Calu3 (cell line): ENCODE measurements around the gene LSM14A. TPM values are rescaled to one million over a fixed set of nuclear protein-coding genes. Genes with fewer than 3 reads are reported as not detected.

Source experiments
- BruUV-seq: library from RNA; stranded (reverse); fragments of 400-500 nt; replicated peaks from 2 replicates; lab custom pipeline; 2021; lab: Mats Ljungman, UMichigan
- CTCF ChIA-PET: fragments of 300-600 bp; sonication (Branson Sonifier 250); formaldehyde crosslinking; loops from one replicate; lab custom pipeline; 2022; ENCODE audit warnings: antibody characterized with exemption; lab: Charles Lee
- DNase-seq: peaks from one replicate; pipeline ENCODE4 v3.0.0; 2022
- H3K27ac Mint-ChIP-seq: one replicate; pipeline ENCODE4 v1.8.0; 2022; ENCODE audit warnings: mixed read lengths; ENCODE audit not compliant: unreplicated experiment
- H3K27me3 Mint-ChIP-seq: one replicate; pipeline ENCODE4 v1.8.0; 2022; ENCODE audit warnings: mixed read lengths; ENCODE audit not compliant: unreplicated experiment
- H3K36me3 Mint-ChIP-seq: one replicate; pipeline ENCODE4 v1.8.0; 2022; ENCODE audit warnings: mild to moderate bottlenecking, moderate library complexity, mixed read lengths; ENCODE audit not compliant: insufficient read depth, unreplicated experiment
- H3K4me1 Mint-ChIP-seq: one replicate; pipeline ENCODE4 v1.8.0; 2022; ENCODE audit warnings: mild to moderate bottlenecking, low read depth, mixed read lengths; ENCODE audit not compliant: unreplicated experiment
- H3K4me3 Mint-ChIP-seq: one replicate; pipeline ENCODE4 v1.8.0; 2022; ENCODE audit warnings: mild to moderate bottlenecking, low read depth, moderate library complexity, mixed read lengths; ENCODE audit not compliant: unreplicated experiment
- H3K9me3 Mint-ChIP-seq: one replicate; pipeline ENCODE4 v1.8.0; 2022; ENCODE audit warnings: low read depth, mixed read lengths; ENCODE audit not compliant: unreplicated experiment
- CTCF ChIP-seq: fragments of 200-600 bp; IDR thresholded peaks from one replicate; pipeline ENCODE4 v1.8.0; 2022; ENCODE audit warnings: antibody characterized with exemption; ENCODE audit not compliant: unreplicated experiment
- intact Hi-C: fragments of 100-400 bp; cut with micrococcal nuclease; formaldehyde crosslinking; loops from one replicate; pipeline ENCODE4 v1.10.0; 2022; ENCODE audit not compliant: unreplicated experiment
- total RNA-seq: library from RNA; stranded (reverse); gene quantifications from 2 replicates; pipeline ENCODE4 v1.2.3, GENCODE V29; 2022

The LSM14A gene
- total RNA-seq, 1 experiment from 2014 or later = 131 TPM

- peak; percentile 83 for TF ChIP-seq CTCF
- DNase-seq = peak; percentile 56
These were observed 26.5 kb upstream of the LSM14A start for GRCh38 chr19:34145741-34146202.

GRCh38 chr19:34148658-34149185 lies 23.6 kb upstream of the LSM14A start:
- no peak for TF ChIP-seq CTCF
- Mint-ChIP-seq H3K36me3 (no peaks in the 10 kb centered on the region), H3K9me3 (no peaks in the 10 kb centered on the region), H3K27ac (no peak overlapping the region), H3K4me3 (no peak overlapping the region), H3K4me1 (no peaks in the 10 kb centered on the region), H3K27me3 (peaks cover 24% of the 10 kb centered on the region)
- DNase-seq = no peak
- intact Hi-C loops = loop anchor here (5.0 kb wide), 2 partner anchors 106 to 371 kb away; no protein-coding TSS in a partner anchor
- CTCF ChIA-PET = interaction anchor here (0.8 kb wide), 1 partner anchor 28 kb away, joined by 3 read pairs; no protein-coding TSS in a partner anchor
- no TSS peak for BruUV-seq

More at GRCh38 chr19:34145741-34146202, 26.5 kb upstream of the LSM14A start:
- no peaks in the 10 kb centered on the region for H3K36me3 Mint-ChIP-seq
- H3K27me3 Mint-ChIP-seq = no peaks in the 10 kb centered on the region
- intact Hi-C loops = loop anchor here (1.0 to 5.0 kb wide), 3 partner anchors 24 to 368 kb away; no protein-coding TSS in a partner anchor
- H3K27ac Mint-ChIP-seq = no peak overlapping the region
- H3K4me1 Mint-ChIP-seq = no peaks in the 10 kb centered on the region
- CTCF ChIA-PET = interaction anchor here (0.8 to 1.7 kb wide), 5 partner anchors 25 to 367 kb away, joined by 3 to 7 read pairs (median 4); no protein-coding TSS in a partner anchor
- H3K9me3 Mint-ChIP-seq = no peaks in the 10 kb centered on the region
- no peak overlapping the region for H3K4me3 Mint-ChIP-seq
- BruUV-seq = no TSS peak

GRCh38 chr19:34149873-34150272 lies 22.4 kb upstream of the LSM14A start:
- Mint-ChIP-seq H3K4me3 (no peak overlapping the region), H3K36me3 (no peaks in the 10 kb centered on the region), H3K27me3 (peaks cover 36% of the 10 kb centered on the region), H3K9me3 (no peaks in the 10 kb centered on the region), H3K4me1 (no peaks in the 10 kb centered on the region), H3K27ac (no peak overlapping the region)
- DNase-seq = no peak
- intact Hi-C loops = loop anchor here (5.0 kb wide), 2 partner anchors 108 to 373 kb away; no protein-coding TSS in a partner anchor
- CTCF ChIA-PET = no interaction called here
- BruUV-seq = no TSS peak
- TF ChIP-seq CTCF = no peak

- no peaks in the 10 kb centered on the region for H3K4me1 Mint-ChIP-seq
- intact Hi-C loops = no loop called here
- CTCF ChIA-PET = no interaction called here
- DNase-seq = no peak
- peaks cover 43% of the 10 kb centered on the region for H3K27me3 Mint-ChIP-seq
- no peak overlapping the region for H3K27ac Mint-ChIP-seq
- no TSS peak for BruUV-seq
- H3K9me3 Mint-ChIP-seq = no peaks in the 10 kb centered on the region
- no peak for TF ChIP-seq CTCF
- no peaks in the 10 kb centered on the region for H3K36me3 Mint-ChIP-seq
- no peak overlapping the region for H3K4me3 Mint-ChIP-seq
These were observed 21.7 kb upstream of the LSM14A start for GRCh38 chr19:34150558-34150957.
